Measurements from ENCODE around the gene GMNC.

The GMNC gene

DNA sequence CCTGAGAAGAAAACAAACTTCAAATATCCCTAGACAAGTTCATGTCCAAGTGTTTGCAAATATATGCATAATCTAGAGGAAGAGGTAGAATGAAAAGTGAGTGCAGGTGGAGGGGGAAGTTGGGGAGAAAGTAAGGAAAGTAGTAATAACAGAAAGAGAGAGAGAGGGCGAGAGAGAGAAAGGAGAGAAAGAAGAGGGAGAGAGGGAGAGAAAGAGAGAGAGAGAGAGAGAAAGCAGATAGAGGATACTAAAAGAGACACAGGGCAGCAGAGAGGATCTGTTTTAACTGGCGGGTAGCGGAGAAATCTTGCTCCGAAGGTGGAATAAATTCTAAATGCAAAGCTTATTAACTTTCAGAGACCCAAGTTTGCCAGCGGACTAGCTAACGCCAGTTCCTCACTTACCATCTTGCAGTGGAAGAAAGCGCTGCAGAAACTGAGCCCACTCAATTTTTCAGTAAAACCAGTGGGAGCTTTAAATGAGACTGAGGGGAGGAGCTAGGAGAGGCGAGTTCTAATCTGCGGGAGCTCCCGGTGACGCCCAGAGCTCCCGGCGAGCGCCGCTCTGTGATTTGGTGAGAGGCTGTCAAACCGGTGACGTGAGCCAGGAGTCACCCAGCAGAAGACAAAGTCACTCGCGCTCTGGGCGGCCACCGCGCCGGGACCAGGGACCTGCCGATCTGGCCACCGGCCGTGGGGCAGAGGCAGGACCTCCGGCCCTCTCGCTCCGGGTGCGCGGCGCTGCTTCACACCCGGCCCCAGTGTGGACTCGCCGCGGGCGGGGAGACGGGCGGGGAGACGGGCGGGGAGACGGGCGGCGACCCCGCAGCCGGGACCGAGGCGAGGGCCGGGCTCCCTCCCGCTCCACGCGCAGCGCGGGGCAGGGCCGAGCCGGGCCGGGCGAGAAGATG, at the start of gene GMNC:
Gene GMNC (minus strand): TSS at position 486 of the 910 bp plus-strand sequence. CDS start 79 bp downstream, at position 407.
- no peak for TF ChIP-seq CTCF (conservative IDR thresholded peaks at IDR 0.05; ENCODE audit: low read depth, low read length)
- Histone ChIP-seq H3K27me3 (ENCODE audit: insufficient read depth, low read depth) (no peaks in the 10 kb centered on the region), H2AFZ (ENCODE audit: low read depth) (peak within 1 kb of the TSS; percentile 87), H3K9ac (peak within 1 kb of the TSS; percentile 60), H4K20me1 (ENCODE audit: insufficient read depth) (no peaks in the 10 kb centered on the region), H3K4me3 (IDR thresholded peaks at IDR 0.05; ENCODE audit: insufficient read depth, low read depth, low read length) (no peak within 1 kb of the TSS), H3K4me1 (ENCODE audit: low read depth, poor library complexity, severe bottlenecking) (peaks cover 5% of the 10 kb centered on the region), H3K4me2 (peak within 1 kb of the TSS; percentile 57), H3K79me2 (ENCODE audit: insufficient read depth, low read depth) (no peaks in the 10 kb centered on the region), H3K36me3 (ENCODE audit: insufficient read depth) (no peaks in the 10 kb centered on the region), H3K27ac (no peak within 1 kb of the TSS)

DNA sequence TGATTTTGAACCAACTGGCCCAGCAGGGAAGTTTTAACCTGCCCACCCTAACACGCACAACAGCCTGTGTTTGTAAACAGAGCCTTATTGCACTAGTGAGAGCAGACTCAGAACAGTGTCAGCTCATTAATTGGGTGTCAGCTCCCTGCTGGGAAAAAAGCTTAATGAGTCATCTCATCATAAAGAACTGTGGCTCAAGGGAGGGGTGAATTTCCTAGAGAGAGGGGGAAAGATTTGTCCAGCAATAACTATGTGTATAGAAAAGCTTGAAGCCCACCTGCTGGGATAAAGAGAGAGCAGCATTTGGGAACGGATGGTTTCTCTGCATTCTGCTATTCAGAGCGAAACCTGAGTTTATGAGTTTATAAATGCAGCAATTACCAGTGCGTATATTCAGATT, 48.9 kb upstream of the GMNC start:
- Histone ChIP-seq H3K4me3 (IDR thresholded peaks at IDR 0.05; ENCODE audit: insufficient read depth, low read depth, low read length) (no peak overlapping the region), H3K36me3 (ENCODE audit: insufficient read depth) (no peaks in the 10 kb centered on the region), H3K4me2 (no peak overlapping the region), H3K27ac (no peak overlapping the region), H3K27me3 (ENCODE audit: insufficient read depth, low read depth) (no peaks in the 10 kb centered on the region), H2AFZ (ENCODE audit: low read depth) (no peak overlapping the region), H3K4me1 (ENCODE audit: low read depth, poor library complexity, severe bottlenecking) (no peaks in the 10 kb centered on the region), H4K20me1 (ENCODE audit: insufficient read depth) (no peaks in the 10 kb centered on the region), H3K9ac (no peak overlapping the region), H3K79me2 (ENCODE audit: insufficient read depth, low read depth) (no peaks in the 10 kb centered on the region)
- no peak for TF ChIP-seq CTCF (conservative IDR thresholded peaks at IDR 0.05; ENCODE audit: low read depth, low read length)

GRCh38 chr3:190909908-190910307, 47.4 kb upstream of the GMNC start:
- Histone ChIP-seq H3K36me3 (ENCODE audit: insufficient read depth) (no peaks in the 10 kb centered on the region), H3K4me3 (IDR thresholded peaks at IDR 0.05; ENCODE audit: insufficient read depth, low read depth, low read length) (no peak overlapping the region), H3K4me2 (no peak overlapping the region), H3K27ac (no peak overlapping the region), H4K20me1 (ENCODE audit: insufficient read depth) (no peaks in the 10 kb centered on the region), H3K79me2 (ENCODE audit: insufficient read depth, low read depth) (no peaks in the 10 kb centered on the region), H3K9ac (no peak overlapping the region), H3K27me3 (ENCODE audit: insufficient read depth, low read depth) (no peaks in the 10 kb centered on the region), H3K4me1 (ENCODE audit: low read depth, poor library complexity, severe bottlenecking) (no peaks in the 10 kb centered on the region), H2AFZ (ENCODE audit: low read depth) (no peak overlapping the region)
- no peak for TF ChIP-seq CTCF (conservative IDR thresholded peaks at IDR 0.05; ENCODE audit: low read depth, low read length)

- H3K27ac ChIP-seq, result no peak overlapping the region
Observed at GRCh38 chr3:190903156-190903555, 40.7 kb upstream of the GMNC start.

More at GRCh38 chr3:190903156-190903555, 40.7 kb upstream of the GMNC start:
- Histone ChIP-seq H3K4me2 (no peak overlapping the region), H3K79me2 (ENCODE audit: insufficient read depth, low read depth) (no peaks in the 10 kb centered on the region), H3K9ac (no peak overlapping the region), H3K27me3 (ENCODE audit: insufficient read depth, low read depth) (no peaks in the 10 kb centered on the region), H3K4me3 (IDR thresholded peaks at IDR 0.05; ENCODE audit: insufficient read depth, low read depth, low read length) (no peak overlapping the region), H4K20me1 (ENCODE audit: insufficient read depth) (no peaks in the 10 kb centered on the region), H3K36me3 (ENCODE audit: insufficient read depth) (no peaks in the 10 kb centered on the region), H3K4me1 (ENCODE audit: low read depth, poor library complexity, severe bottlenecking) (no peaks in the 10 kb centered on the region), H2AFZ (ENCODE audit: low read depth) (no peak overlapping the region)
- no peak for TF ChIP-seq CTCF (conservative IDR thresholded peaks at IDR 0.05; ENCODE audit: low read depth, low read length)
